ENCODE results near the gene WBP2NL. TPM values are rescaled to one million over a fixed set of nuclear protein-coding genes. Genes with fewer than 3 reads are reported as not detected.

The WBP2NL gene
- total RNA-seq, 2 experiments from 2014 or later = 1.1 to 1.9 TPM

- no TSS peak for BruUV-seq (replicated peaks)
- H3K4me3 ChIP-seq (ENCODE audit: low read depth, low read length, poor library complexity, severe bottlenecking) = no peak overlapping the region
- H3K4me1 ChIP-seq (ENCODE audit: insufficient read depth, low read length, poor library complexity, severe bottlenecking) = no peaks in the 10 kb centered on the region
- no peaks in the 10 kb centered on the region for H3K9me3 ChIP-seq (ENCODE audit: low read length)
- no peak overlapping the region for H3K27ac ChIP-seq (ENCODE audit: low read depth, low read length, poor library complexity, severe bottlenecking)
- H3K36me3 ChIP-seq (ENCODE audit: insufficient read depth, low read length) = no peaks in the 10 kb centered on the region
- TF ChIP-seq EZH2phosphoT487 (IDR thresholded peaks at IDR 0.05; ENCODE audit: borderline replicate concordance, low read depth, low read length) (no peak), CTCF (conservative IDR thresholded peaks at IDR 0.05; ENCODE audit: low read length) (no peak)
- ChIA-PET CTCF (ENCODE audit: unreplicated experiment) (no interaction called here), POLR2A (no interaction called here)
- no peak overlapping the region for H3K4me2 ChIP-seq (ENCODE audit: low read length)
- H2AFZ ChIP-seq (ENCODE audit: low read length) = no peak overlapping the region
- no peaks in the 10 kb centered on the region for H3K79me2 ChIP-seq (ENCODE audit: insufficient read depth, low read depth, low read length)
- H4K20me1 ChIP-seq (ENCODE audit: insufficient read depth, low read length) = no peaks in the 10 kb centered on the region
- intact Hi-C loops (cut with micrococcal nuclease; ENCODE audit: unreplicated experiment) = no loop called here
- no peaks in the 10 kb centered on the region for H3K9me2 ChIP-seq (ENCODE audit: insufficient read depth, low read length)
- no peak for DNase-seq (ENCODE audit: low spot score)
These were observed 9.3 kb upstream of the WBP2NL start for GRCh38 chr22:41989246-41989645.

DNA sequence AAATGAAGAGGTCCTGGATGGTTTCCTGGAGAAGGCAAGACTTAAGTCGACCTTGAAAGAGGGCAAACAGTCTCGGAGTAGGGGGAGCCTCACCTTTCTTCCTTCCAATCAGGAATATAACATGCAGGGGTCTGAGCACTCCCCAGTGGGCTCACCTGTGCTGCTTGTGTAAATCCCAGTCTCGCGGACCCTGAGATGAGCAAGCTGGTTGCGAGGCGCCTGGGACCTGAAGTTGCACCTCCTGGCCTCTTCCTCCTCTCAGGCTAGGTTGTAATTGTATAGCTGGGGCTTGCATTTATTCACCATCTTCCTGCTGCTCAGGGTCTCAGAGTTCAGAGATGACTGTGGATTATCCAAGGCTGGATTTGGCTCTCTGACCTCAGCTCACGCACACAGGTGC, 7.5 kb upstream of the WBP2NL start:
- intact Hi-C loops (cut with micrococcal nuclease; ENCODE audit: unreplicated experiment) = loop anchor here (5.0 kb wide), 1 partner anchor 41 kb away; no protein-coding TSS in a partner anchor
- H4K20me1 ChIP-seq (ENCODE audit: insufficient read depth, low read length) = no peaks in the 10 kb centered on the region
- H2AFZ ChIP-seq (ENCODE audit: low read length) = no peak overlapping the region
- CTCF ChIA-PET (ENCODE audit: unreplicated experiment) = no interaction called here
- H3K9me3 ChIP-seq (ENCODE audit: low read length) = no peaks in the 10 kb centered on the region
- H3K4me1 ChIP-seq (ENCODE audit: insufficient read depth, low read length, poor library complexity, severe bottlenecking) = no peaks in the 10 kb centered on the region
- H3K4me2 ChIP-seq (ENCODE audit: low read length) = no peak overlapping the region
- no peaks in the 10 kb centered on the region for H3K79me2 ChIP-seq (ENCODE audit: insufficient read depth, low read depth, low read length)
- no peaks in the 10 kb centered on the region for H3K36me3 ChIP-seq (ENCODE audit: insufficient read depth, low read length)
- TF ChIP-seq CTCF (conservative IDR thresholded peaks at IDR 0.05; ENCODE audit: low read length) (no peak), EZH2phosphoT487 (IDR thresholded peaks at IDR 0.05; ENCODE audit: borderline replicate concordance, low read depth, low read length) (no peak)
- BruUV-seq (replicated peaks) = no TSS peak
- POLR2A ChIA-PET = no interaction called here
- no peak overlapping the region for H3K4me3 ChIP-seq (ENCODE audit: low read depth, low read length, poor library complexity, severe bottlenecking)
- DNase-seq (ENCODE audit: low spot score) = no peak
- H3K9me2 ChIP-seq (ENCODE audit: insufficient read depth, low read length) = no peaks in the 10 kb centered on the region
- H3K27ac ChIP-seq (ENCODE audit: low read depth, low read length, poor library complexity, severe bottlenecking) = no peak overlapping the region

DNA sequence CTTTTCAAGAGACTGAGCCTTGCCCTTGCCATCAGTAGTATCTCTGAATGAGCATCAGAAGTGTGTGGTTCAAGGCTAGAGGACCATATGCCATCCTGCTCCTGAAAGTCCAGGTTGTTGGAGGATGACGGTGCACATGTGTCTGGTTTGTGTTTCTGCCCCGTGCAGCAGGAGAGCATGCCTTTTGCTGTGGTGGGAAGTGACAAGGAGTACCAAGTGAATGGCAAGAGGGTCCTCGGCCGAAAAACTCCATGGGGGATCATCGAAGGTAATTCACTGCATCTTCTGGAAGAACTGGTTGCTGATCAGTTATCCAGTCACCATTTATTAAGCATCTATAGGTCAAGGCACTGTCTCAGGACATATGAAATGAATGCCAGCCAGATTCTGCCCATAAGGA, 6.1 kb upstream of the WBP2NL start:
- Histone ChIP-seq H3K4me3 (ENCODE audit: low read depth, low read length, poor library complexity, severe bottlenecking) (no peak overlapping the region), H3K27ac (ENCODE audit: low read depth, low read length, poor library complexity, severe bottlenecking) (no peak overlapping the region), H3K9me2 (ENCODE audit: insufficient read depth, low read length) (no peaks in the 10 kb centered on the region), H2AFZ (ENCODE audit: low read length) (no peak overlapping the region), H3K4me2 (ENCODE audit: low read length) (no peak overlapping the region), H3K36me3 (ENCODE audit: insufficient read depth, low read length) (no peaks in the 10 kb centered on the region), H3K4me1 (ENCODE audit: insufficient read depth, low read length, poor library complexity, severe bottlenecking) (no peaks in the 10 kb centered on the region), H4K20me1 (ENCODE audit: insufficient read depth, low read length) (no peaks in the 10 kb centered on the region), H3K79me2 (ENCODE audit: insufficient read depth, low read depth, low read length) (no peaks in the 10 kb centered on the region), H3K9me3 (ENCODE audit: low read length) (no peaks in the 10 kb centered on the region)
- TF ChIP-seq EZH2phosphoT487 (IDR thresholded peaks at IDR 0.05; ENCODE audit: borderline replicate concordance, low read depth, low read length) (no peak), CTCF (conservative IDR thresholded peaks at IDR 0.05; ENCODE audit: low read length) (no peak)
- ChIA-PET CTCF (ENCODE audit: unreplicated experiment) (no interaction called here), POLR2A (interaction anchor here (0.6 to 0.8 kb wide), 2 partner anchors 21 to 66 kb away, joined by 3 read pairs; no protein-coding TSS in a partner anchor)
- DNase-seq (ENCODE audit: low spot score) = no peak
- no TSS peak for BruUV-seq (replicated peaks)
- intact Hi-C loops (cut with micrococcal nuclease; ENCODE audit: unreplicated experiment) = loop anchor here (5.0 kb wide), 1 partner anchor 40 kb away; no protein-coding TSS in a partner anchor
